Activated naive CD4-positive, alpha-beta T cell treated with anti-CD3 and anti-CD28 coated beads, Interleukin-2, amount 10 ng/mL, durations not matched to agents 7 days and 5 days (primary cell): Measurements from ENCODE around the gene IGSF9B.
"Not testable (repeated sequence)": the region's sequence is repeated elsewhere in the genome, so short reads cannot be mapped to it uniquely, and the experiment has no call there.

ENCODE experiments used
- CTCF ChIA-PET: fragments of 350-600 bp; sonication (Branson Sonifier 250); formaldehyde crosslinking; loops from one replicate; lab custom pipeline; 2021; ENCODE audit warnings: antibody characterized with exemption; lab: Charles Lee
- DNase-seq: peaks from one replicate; pipeline ENCODE4 v3.0.0-alpha.2; 2020
- H3K27ac Mint-ChIP-seq: one replicate; pipeline ENCODE4 v1.8.0; 2021; ENCODE audit warnings: mild to moderate bottlenecking, moderate library complexity, mixed read lengths
- H3K27me3 Mint-ChIP-seq: one replicate; pipeline ENCODE4 v1.8.0; 2021; ENCODE audit warnings: mild to moderate bottlenecking, mixed read lengths
- H3K36me3 Mint-ChIP-seq: one replicate; pipeline ENCODE4 v1.8.0; 2021; ENCODE audit warnings: mixed read lengths
- H3K4me1 Mint-ChIP-seq: one replicate; pipeline ENCODE4 v1.8.0; 2021; ENCODE audit warnings: mixed read lengths
- H3K4me3 Mint-ChIP-seq: one replicate; pipeline ENCODE4 v1.8.0; 2021; ENCODE audit warnings: mild to moderate bottlenecking, moderate library complexity, mixed read lengths
- H3K9me3 Mint-ChIP-seq: one replicate; pipeline ENCODE4 v1.8.0; 2021; ENCODE audit warnings: mixed read lengths

IGSF9B gene

GRCh38 chr11:133956650-133957633 lies at the start of gene IGSF9B:
Gene IGSF9B, minus strand, starts transcription at chr11:133956968. Its CDS starts 214 bp downstream, at chr11:133956754.
- H3K4me3 Mint-ChIP-seq, result peak within 1 kb of the TSS; percentile 86
- H3K4me1 Mint-ChIP-seq, result peaks cover 51% of the 10 kb centered on the region
- CTCF ChIA-PET, result interaction anchor here (0.6 to 3.1 kb wide), 6 partner anchors 8 to 136 kb away, joined by 3 to 19 read pairs (median 14); no protein-coding TSS in a partner anchor
- peak within 1 kb of the TSS; percentile 88 for H3K27ac Mint-ChIP-seq
- peaks cover 24% of the 10 kb centered on the region for H3K36me3 Mint-ChIP-seq
- DNase-seq, result peak; percentile 95
- peaks cover 52% of the 10 kb centered on the region for H3K27me3 Mint-ChIP-seq
- no peaks in the 10 kb centered on the region for H3K9me3 Mint-ChIP-seq

- DNase-seq, result no peak
- no peak overlapping the region for H3K4me3 Mint-ChIP-seq
- CTCF ChIA-PET, result no interaction called here
- H3K36me3 Mint-ChIP-seq, result no peaks in the 10 kb centered on the region
- H3K27ac Mint-ChIP-seq, result no peak overlapping the region
- peaks cover 35% of the 10 kb centered on the region for H3K27me3 Mint-ChIP-seq
- H3K4me1 Mint-ChIP-seq, result no peaks in the 10 kb centered on the region
- H3K9me3 Mint-ChIP-seq, result no peaks in the 10 kb centered on the region
Observed at GRCh38 chr11:134004496-134005172, 47.9 kb upstream of the IGSF9B start.

GRCh38 chr11:134003792-134004495 lies 47.2 kb upstream of the IGSF9B start:
- Mint-ChIP-seq H3K4me1 (no peaks in the 10 kb centered on the region), H3K27me3 (peaks cover 29% of the 10 kb centered on the region), H3K27ac (no peak overlapping the region), H3K4me3 (no peak overlapping the region), H3K9me3 (no peaks in the 10 kb centered on the region), H3K36me3 (no peaks in the 10 kb centered on the region)
- DNase-seq, result no peak
- CTCF ChIA-PET, result no interaction called here

GRCh38 chr11:134002819-134003218 lies 46.1 kb upstream of the IGSF9B start:
- H3K4me1 Mint-ChIP-seq, H3K27ac Mint-ChIP-seq, H3K36me3 Mint-ChIP-seq, CTCF ChIA-PET, H3K9me3 Mint-ChIP-seq, DNase-seq, H3K4me3 Mint-ChIP-seq: not testable (repeated sequence)
- peaks cover 28% of the 10 kb centered on the region for H3K27me3 Mint-ChIP-seq

DNA sequence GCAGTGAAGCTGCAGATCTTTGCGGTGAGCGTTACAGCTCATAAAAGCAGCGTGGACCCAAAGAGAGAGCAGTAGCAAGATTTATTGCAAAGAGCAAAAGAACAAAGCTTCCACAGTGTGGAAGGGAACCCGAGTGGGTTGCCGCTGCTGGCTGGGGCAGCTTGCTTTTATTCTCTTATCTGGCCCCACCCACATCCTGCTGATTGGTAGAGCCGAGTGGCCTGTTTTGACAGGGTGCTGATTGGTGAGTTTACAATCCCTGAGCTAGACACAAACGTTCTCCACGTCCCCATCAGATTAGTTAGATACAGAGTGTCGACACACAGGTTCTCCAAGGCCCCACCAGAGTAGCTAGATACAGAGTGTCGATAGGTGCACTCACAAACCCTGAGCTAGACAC lies 45.6 kb upstream of the IGSF9B start:
- H3K4me1 Mint-ChIP-seq, H3K9me3 Mint-ChIP-seq, H3K4me3 Mint-ChIP-seq, H3K36me3 Mint-ChIP-seq, DNase-seq, H3K27ac Mint-ChIP-seq, CTCF ChIA-PET: not testable (repeated sequence)
- peaks cover 29% of the 10 kb centered on the region for H3K27me3 Mint-ChIP-seq

DNA sequence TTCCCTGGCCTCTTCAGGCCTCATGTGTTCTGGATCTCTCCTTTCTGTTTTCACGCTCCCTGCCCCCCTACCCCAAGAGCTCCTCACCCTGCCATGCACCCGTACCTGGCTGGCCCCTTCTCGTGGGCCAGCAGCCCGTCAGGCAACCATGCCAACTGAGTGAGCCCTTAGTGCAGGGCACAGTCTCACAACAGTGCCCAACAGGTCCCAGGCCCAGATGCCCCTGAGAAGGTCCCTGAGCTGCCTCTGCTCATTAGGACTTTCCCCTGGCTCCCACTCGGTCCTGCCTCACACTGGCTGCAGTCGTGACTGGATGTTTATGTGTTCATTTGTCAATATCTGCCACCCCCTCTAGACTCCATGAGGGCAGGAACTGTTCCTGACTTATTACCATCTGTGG lies 44.8 kb upstream of the IGSF9B start:
- DNase-seq, result no peak
- Mint-ChIP-seq H3K9me3 (no peaks in the 10 kb centered on the region), H3K4me1 (no peaks in the 10 kb centered on the region), H3K4me3 (no peak overlapping the region), H3K36me3 (no peaks in the 10 kb centered on the region), H3K27me3 (peaks cover 36% of the 10 kb centered on the region), H3K27ac (no peak overlapping the region)
- CTCF ChIA-PET, result no interaction called here

GRCh38 chr11:134001088-134001487 lies 44.3 kb upstream of the IGSF9B start:
- no peaks in the 10 kb centered on the region for H3K36me3 Mint-ChIP-seq
- CTCF ChIA-PET, result no interaction called here
- H3K27me3 Mint-ChIP-seq, result peaks cover 38% of the 10 kb centered on the region

DNA sequence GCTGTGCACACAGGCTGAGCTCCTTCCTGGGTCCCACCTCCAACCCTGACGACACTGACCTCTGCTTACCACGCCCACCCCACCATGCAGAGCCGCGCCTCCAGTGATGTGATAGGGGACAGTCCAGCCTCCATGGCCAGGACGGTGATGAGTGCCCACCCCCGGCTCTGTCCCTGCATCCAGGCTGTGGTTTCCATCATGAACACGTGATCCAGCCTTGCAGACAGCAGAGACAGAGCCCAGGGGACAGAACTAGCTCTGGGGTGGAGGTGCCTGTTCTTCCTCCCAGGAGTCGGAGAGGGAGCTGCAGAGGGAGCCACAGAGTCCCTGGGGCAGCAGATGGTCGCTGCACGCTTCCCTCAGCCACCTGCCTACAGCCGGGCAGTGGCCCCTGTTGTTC lies 42.6 kb upstream of the IGSF9B start:
- Mint-ChIP-seq H3K27me3 (peaks cover 32% of the 10 kb centered on the region), H3K9me3 (no peaks in the 10 kb centered on the region), H3K27ac (no peak overlapping the region), H3K36me3 (no peaks in the 10 kb centered on the region), H3K4me1 (peaks cover 4% of the 10 kb centered on the region), H3K4me3 (no peak overlapping the region)
- CTCF ChIA-PET, result no interaction called here
- no peak for DNase-seq

More at GRCh38 chr11:134001088-134001487, 44.3 kb upstream of the IGSF9B start:
- H3K4me3 Mint-ChIP-seq, result no peak overlapping the region
- no peaks in the 10 kb centered on the region for H3K4me1 Mint-ChIP-seq
- no peaks in the 10 kb centered on the region for H3K9me3 Mint-ChIP-seq
- no peak overlapping the region for H3K27ac Mint-ChIP-seq
- DNase-seq, result no peak

- H3K36me3 Mint-ChIP-seq, result no peaks in the 10 kb centered on the region
- H3K9me3 Mint-ChIP-seq, result no peaks in the 10 kb centered on the region
- CTCF ChIA-PET, result no interaction called here
- H3K27ac Mint-ChIP-seq, result no peak overlapping the region
- H3K4me1 Mint-ChIP-seq, result peaks cover 4% of the 10 kb centered on the region
- DNase-seq, result no peak
- H3K4me3 Mint-ChIP-seq, result no peak overlapping the region
- peaks cover 31% of the 10 kb centered on the region for H3K27me3 Mint-ChIP-seq
Observed at GRCh38 chr11:133997554-133997953, 40.8 kb upstream of the IGSF9B start.

- DNase-seq, result no peak
Observed at GRCh38 chr11:133996671-133997070, 39.9 kb upstream of the IGSF9B start.

GRCh38 chr11:133995066-133995465 lies 38.3 kb upstream of the IGSF9B start:
- no peaks in the 10 kb centered on the region for H3K9me3 Mint-ChIP-seq
- DNase-seq, result no peak
- no peak overlapping the region for H3K4me3 Mint-ChIP-seq
- peaks cover 26% of the 10 kb centered on the region for H3K4me1 Mint-ChIP-seq
- CTCF ChIA-PET, result no interaction called here
- no peak overlapping the region for H3K27ac Mint-ChIP-seq
- H3K27me3 Mint-ChIP-seq, result peaks cover 43% of the 10 kb centered on the region
- no peaks in the 10 kb centered on the region for H3K36me3 Mint-ChIP-seq

More at GRCh38 chr11:133996671-133997070, 39.9 kb upstream of the IGSF9B start:
- no peak overlapping the region for H3K27ac Mint-ChIP-seq
- CTCF ChIA-PET, result no interaction called here
- H3K9me3 Mint-ChIP-seq, result no peaks in the 10 kb centered on the region
- H3K4me3 Mint-ChIP-seq, result no peak overlapping the region
- peaks cover 32% of the 10 kb centered on the region for H3K27me3 Mint-ChIP-seq
- H3K36me3 Mint-ChIP-seq, result no peaks in the 10 kb centered on the region
- peaks cover 10% of the 10 kb centered on the region for H3K4me1 Mint-ChIP-seq

- Mint-ChIP-seq H3K4me3 (no peak overlapping the region), H3K4me1 (peaks cover 27% of the 10 kb centered on the region), H3K27ac (no peak overlapping the region), H3K9me3 (no peaks in the 10 kb centered on the region), H3K36me3 (no peaks in the 10 kb centered on the region), H3K27me3 (peaks cover 49% of the 10 kb centered on the region)
- CTCF ChIA-PET, result no interaction called here
- DNase-seq, result no peak
Observed at GRCh38 chr11:133993921-133994320, 37.2 kb upstream of the IGSF9B start.

DNA sequence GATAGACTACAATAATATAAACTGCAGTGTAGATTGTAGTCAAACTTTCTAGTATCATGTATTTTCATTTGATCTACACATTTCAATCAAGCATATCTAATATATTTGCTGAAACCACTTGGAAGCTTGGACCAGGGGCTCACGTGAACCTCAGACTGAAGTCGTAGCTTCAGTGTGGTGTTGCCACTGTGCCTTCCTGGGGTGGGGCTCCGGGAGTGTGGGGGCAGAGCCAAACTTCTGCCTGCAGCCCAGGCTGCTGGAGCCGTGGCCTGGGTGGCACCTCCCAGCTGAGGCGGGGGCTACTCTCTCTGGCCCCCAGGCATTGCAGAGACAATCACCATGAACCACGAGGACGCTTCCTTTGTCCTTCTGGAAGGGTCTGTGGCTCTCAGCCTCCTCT lies 36.3 kb upstream of the IGSF9B start:
- peaks cover 27% of the 10 kb centered on the region for H3K4me1 Mint-ChIP-seq
- CTCF ChIA-PET, result no interaction called here

GRCh38 chr11:133992121-133992520 lies 35.4 kb upstream of the IGSF9B start:
- H3K27ac Mint-ChIP-seq, result no peak overlapping the region
- no peak overlapping the region for H3K4me3 Mint-ChIP-seq
- DNase-seq, result no peak
- H3K9me3 Mint-ChIP-seq, result no peaks in the 10 kb centered on the region
- H3K36me3 Mint-ChIP-seq, result no peaks in the 10 kb centered on the region
- peaks cover 47% of the 10 kb centered on the region for H3K27me3 Mint-ChIP-seq
- CTCF ChIA-PET, result no interaction called here
- peaks cover 31% of the 10 kb centered on the region for H3K4me1 Mint-ChIP-seq

More for the DNA sequence above, 36.3 kb upstream of the IGSF9B start:
- Mint-ChIP-seq H3K27me3 (peaks cover 51% of the 10 kb centered on the region), H3K9me3 (no peaks in the 10 kb centered on the region), H3K4me3 (no peak overlapping the region), H3K36me3 (no peaks in the 10 kb centered on the region), H3K27ac (no peak overlapping the region)
- no peak for DNase-seq
